GM18951 (cell line): ENCODE results near the gene GAREM2.

Experiments
- POLR2A ChIP-seq: IDR thresholded peaks from 4 replicates; pipeline ENCODE4 v1.6.1; 2011; ENCODE audit warnings: mild to moderate bottlenecking; ENCODE audit not compliant: insufficient read length, insufficient read depth; ENCODE audit errors: extremely low read depth
- in situ Hi-C: fragments of 300-500 bp; cut with MboI; formaldehyde crosslinking; loops from one replicate; pipeline ENCODE4 v1.12.0; 2022; ENCODE audit warnings: low sequenced_read_pairs, mixed read lengths, inconsistent platforms; ENCODE audit not compliant: unreplicated experiment

The GAREM2 gene

DNA sequence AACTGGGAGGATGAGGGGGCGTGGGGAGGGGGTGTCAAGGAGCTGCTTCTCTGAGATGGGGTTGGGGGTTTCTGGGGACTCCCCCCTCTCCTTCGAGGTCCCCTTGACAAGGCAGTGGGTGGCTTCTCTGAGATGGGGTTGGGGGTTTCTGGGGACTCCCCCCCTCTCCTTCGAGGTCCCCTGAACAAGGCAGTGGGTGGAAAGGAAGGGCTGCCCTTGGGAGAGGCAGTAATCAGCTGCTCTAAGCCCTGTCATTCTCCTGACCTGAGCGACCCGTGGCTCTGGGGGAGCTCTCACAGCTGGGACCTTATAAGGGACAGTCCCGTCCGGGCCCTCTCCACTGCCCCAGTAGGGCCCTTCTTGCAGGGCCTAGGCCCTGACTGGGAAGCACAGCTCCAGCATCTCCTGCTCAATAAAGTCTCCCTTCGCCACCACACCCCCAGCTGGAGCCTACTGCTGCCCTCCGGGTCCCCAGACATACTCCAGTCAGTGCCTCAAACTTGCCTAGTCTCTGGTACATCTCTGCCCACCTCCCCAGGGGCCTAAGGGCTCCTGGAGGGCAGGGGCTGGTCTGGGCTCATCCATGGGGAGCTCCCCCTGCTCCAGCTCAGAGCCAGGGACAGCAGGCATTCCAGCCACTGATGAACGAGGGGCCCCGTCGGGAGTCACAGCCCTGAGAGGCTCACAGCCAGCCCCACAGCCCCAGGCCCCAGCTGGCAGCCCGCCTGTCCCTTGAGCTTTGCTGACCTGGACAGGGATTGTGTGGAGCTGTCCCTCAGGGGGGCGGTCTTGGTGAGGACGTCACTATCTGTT, 2.8 kb downstream of the GAREM2 start:
- TF ChIP-seq POLR2A = no peak
- in situ Hi-C loops = no loop called here

DNA sequence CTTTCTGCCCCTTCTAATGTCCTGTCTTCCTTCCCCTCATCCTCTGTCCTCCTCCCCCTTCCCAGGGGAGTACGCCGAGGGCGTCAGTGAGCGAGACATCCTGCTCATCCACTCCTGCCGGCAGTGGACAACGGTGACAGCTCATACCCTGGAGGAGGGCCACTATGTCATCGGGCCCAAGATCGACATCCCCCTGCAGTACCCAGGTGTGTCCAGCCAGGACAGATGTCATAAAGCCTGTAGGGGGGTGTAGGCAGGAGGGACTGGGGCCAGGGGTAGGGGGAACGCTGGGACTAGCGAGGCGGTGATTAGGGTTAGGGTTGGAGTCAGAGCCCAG, 3.4 kb downstream of the GAREM2 start:
- in situ Hi-C loops = no loop called here

DNA sequence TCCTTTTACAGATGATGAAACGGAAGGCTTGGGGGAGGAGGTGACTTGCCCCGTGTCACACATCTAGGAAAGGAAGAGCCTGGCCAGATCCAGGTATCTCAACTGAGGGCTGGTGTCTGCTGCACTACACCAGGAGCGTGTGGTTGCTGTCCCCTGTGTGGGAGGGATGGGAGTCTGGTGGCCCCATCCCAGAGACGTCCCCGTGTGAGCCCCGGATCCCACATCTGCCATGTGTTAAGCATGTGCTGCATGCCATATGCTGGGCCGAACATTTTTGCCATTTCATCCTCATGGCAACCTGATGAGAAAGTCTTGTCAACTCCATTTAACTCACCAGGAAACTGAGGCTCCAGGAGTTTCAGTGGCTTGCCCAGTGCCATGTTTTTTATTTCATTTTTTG, 4.2 kb downstream of the GAREM2 start:
- TF ChIP-seq POLR2A = no peak
- in situ Hi-C loops = no loop called here

More for the DNA sequence above, 3.4 kb downstream of the GAREM2 start:
- no peak for TF ChIP-seq POLR2A

DNA sequence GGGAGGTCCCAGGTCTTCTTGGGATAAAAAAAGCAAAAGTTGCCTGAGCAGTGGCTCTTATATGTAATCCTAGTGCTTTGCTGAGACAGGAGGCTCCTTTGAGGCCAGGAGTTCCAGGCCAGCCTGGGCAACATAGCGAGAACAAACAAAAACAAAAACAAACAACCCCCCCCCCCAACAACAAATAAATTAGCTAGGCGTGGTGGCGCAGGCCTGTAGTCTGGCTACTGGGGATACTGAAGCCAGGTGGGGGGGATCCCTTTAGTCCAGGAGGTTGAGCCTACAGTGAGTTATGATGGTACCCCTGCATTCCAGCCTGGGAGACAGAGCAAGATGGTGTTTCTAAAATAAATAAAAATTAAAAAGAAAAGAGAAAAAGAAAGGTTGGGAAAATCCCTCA, 5.4 kb downstream of the GAREM2 start:
- in situ Hi-C loops = no loop called here
- TF ChIP-seq POLR2A = no peak

DNA sequence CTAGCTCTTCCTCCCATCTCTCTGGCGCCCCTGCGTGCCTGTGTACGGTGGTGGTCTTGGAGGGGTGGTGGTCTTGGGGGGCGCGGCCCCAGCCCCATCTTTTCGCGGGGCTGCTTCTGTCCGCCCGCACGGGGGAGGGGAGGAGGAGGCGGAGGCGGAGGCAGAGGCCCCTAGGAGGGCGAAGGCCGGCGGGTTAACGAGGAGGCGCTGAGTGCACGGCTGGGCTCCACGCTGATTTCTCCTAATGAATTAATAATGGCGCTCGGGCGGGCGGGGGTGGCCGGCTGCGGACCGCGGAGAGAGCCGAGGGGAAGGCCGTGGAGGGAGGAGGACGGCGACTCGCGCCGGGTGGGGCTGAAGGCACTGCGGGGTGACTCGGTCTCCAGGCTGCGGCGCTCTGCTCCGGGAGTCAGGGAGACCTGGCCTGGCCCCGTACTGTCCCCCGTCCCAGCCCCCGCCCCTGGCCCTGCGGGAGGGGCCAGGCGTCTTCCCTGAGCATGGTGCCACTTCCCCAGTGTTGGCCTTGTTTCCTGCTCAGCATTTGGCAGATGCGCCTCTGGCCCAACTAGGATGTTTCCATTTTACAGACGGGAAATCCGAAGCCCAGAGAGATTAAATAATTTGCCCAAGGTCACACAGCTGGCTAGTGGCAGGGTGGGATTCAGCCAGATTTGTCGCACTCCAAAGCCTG, 6.0 kb downstream of the GAREM2 start:
- TF ChIP-seq POLR2A = no peak
- in situ Hi-C loops = no loop called here

DNA sequence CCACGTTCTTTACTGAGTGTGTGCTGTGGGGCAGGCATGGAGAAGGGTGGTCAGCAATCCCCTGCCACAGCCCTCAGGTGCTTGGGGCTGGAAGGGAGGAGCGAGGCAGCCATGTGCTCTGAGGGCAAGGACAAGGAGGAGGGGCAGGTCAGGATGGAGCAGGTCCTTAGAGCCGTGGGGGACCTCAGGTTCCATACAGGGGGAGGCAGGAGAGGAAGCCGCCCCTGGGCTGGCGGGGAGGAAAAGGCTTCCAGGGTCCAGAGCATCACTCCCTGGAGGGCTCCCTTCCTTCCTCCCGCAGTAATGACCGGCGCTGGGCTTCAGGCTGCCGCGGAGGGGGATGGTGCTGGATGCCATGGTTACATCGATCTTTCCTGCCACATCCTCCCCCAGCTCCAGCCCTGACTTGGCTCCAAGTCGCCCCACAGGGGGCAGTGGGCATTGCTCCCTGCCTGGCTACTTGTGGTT, 6.6 kb downstream of the GAREM2 start:
- no peak for TF ChIP-seq POLR2A

DNA sequence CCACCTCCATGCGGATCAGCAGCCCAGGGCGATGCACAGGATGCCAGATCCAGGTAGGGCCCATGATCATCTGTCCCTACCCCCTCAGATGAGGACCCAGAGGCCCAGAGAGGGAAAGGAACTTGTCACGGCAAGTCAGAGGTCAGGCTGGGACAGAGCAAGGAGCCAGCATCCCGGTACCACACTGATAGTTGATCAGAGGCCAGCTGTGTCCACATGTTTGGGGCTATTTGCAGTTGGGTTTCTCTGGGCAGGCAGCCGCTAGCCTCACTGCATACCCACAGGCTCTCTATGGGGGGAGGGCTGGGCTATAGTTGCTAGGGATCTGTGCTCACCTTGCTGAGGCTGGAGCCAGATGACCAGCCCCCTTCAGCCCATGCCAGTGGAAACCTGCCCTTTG, 9.6 kb downstream of the GAREM2 start:
- in situ Hi-C loops = no loop called here
- TF ChIP-seq POLR2A = no peak

More for the DNA sequence above, 6.6 kb downstream of the GAREM2 start:
- in situ Hi-C loops = no loop called here

DNA sequence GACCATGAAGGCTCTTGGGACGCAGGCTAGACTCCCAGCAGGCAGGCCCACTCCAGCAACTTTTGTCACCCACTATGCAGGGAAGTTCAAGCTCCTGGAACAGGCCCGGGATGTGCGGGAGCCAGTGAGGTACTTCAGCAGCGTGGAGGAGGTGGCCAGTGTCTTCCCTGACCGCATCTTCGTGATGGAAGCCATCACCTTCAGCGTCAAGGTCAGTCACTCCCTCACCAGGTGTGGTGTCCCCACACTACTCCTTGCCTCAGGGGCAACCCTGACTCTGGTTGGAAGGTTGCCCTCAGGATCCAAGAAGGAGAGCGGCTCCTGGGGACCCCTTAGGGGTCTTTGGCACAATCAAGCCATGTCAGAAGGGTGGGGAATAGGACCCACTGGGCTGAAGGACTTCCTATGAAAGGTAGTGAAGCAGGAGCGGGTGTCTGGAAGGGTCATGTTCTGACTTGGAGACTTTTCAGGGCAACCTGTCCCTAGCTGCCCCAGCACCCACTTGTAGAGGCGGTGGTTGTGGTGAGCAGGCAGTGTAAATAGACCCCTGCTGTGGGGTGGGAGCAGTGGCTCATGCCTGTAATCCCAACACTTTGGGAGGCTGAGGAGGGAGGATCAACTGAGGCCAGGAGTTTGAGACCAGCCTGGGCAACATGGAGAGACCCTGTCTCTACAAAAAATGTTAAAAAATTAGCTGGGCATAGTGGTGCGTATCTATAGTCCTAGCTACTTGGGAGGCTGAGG, 10.2 kb downstream of the GAREM2 start:
- in situ Hi-C loops = no loop called here
- TF ChIP-seq POLR2A = no peak

DNA sequence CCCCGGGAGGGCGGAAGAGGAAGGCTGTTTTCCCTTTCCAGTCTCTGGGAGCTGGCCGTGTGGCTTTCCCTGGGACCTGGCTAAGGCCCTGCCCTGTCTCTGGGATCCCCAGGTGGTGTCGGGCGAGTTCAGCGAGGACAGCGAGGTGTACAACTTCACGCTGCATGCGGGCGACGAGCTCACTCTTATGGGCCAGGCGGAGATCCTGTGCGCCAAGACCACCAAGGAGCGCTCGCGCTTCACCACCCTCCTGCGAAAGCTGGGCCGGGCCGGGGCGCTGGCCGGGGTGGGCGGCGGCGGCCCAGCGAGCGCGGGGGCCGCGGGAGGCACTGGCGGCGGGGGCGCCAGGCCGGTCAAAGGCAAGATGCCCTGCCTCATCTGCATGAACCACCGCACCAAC, 11.2 kb downstream of the GAREM2 start:
- in situ Hi-C loops = no loop called here
- no peak for TF ChIP-seq POLR2A

DNA sequence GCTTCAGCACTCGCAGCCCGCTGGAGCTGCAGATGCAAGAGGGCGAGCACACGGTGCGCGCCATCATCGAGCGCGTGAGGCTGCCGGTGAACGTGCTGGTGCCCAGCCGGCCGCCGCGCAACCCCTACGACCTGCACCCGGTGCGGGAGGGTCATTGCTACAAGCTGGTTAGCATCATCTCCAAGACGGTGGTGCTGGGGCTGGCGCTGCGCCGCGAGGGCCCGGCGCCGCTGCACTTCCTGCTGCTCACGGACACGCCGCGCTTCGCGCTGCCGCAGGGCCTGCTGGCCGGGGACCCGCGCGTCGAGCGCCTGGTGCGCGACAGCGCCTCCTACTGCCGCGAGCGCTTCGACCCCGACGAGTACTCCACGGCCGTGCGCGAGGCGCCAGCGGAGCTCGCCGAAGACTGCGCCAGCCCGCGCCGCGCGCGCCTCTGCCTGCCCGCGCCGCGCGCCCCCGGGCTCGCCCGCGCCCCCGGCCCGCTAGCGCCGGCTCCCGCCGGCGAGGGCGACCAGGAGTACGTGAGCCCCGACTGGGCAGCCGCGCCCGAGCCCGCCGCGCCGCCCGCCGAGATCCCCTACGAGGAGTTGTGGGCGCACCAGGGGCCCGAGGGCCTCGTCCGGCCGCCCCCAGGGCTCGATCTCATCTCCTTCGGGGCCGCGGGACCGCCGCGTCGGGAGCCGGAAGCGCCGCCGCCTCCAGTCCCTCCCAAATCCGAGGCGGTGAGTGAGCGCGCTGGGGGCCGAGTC, 11.8 kb downstream of the GAREM2 start:
- in situ Hi-C loops = no loop called here
- peak; percentile 32 for TF ChIP-seq POLR2A

DNA sequence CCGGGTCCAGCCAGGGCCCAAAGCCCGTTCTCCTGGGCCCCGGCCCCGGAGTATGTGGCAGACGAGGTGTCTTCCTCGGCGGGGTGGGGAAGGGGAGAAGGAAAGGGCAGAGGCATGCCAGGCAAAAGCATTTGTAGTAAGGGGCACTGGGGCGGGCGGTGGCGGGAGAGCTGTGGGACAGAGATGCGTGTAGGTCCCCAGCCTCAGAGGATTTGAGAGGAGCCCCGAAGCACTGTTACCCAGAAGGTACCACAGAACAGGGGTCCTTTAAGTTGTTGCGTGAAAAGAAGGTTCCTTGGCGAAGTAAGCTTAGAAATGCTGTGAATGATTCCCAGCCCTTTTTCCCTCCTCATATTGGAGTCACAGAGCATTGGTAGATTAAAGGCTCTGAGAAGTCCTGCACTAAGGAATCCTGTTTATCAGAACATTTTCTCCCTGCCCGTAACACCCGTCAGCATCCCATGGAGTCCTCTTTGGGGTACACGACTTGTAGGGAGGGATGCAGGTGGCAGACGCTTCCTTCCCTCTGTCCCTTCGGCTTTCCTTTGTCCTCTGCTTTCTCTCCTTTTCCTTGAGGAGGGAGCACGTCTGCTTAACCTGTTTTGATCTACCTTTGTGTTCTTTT, 12.5 kb downstream of the GAREM2 start:
- no peak for TF ChIP-seq POLR2A
- in situ Hi-C loops = no loop called here

DNA sequence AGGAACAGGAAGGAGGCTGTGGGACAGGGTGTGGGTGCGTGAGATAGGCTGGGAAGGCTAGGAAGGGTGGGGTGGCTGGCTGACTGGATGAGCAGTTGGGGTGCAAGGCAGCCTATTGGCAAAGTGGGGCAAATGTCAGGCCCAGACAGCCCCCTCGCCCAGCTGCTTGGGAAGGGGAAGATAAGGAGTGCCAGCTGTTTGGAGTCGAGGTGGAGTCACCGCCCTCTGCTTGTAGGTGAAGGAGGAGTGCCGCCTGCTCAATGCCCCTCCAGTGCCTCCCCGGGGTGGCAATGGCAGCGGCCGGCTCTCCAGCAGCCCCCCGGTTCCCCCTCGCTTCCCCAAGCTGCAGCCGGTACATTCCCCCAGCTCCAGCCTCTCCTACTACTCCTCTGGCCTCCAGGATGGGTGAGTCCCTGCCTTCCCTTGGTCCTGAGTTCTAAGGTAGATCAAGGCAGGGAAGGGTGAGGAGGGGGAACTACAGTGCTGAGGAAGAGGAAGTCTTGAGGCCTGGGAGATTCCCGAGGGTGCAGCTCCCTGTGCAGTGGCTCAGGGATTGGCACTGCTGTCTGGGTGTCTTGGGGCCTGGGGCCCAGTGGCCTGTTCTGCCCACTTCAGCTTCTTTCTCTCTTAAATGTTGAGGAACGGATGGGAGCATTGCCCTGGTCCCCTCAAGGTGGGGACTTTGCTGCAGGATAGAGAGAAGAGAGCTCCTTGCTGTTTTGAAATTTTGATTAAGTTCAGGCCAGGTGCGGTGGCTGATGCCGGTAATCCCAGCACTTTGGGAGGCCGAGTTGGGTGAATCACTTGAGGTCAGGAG, 13.3 kb downstream of the GAREM2 start:
- no peak for TF ChIP-seq POLR2A
- in situ Hi-C loops = no loop called here

DNA sequence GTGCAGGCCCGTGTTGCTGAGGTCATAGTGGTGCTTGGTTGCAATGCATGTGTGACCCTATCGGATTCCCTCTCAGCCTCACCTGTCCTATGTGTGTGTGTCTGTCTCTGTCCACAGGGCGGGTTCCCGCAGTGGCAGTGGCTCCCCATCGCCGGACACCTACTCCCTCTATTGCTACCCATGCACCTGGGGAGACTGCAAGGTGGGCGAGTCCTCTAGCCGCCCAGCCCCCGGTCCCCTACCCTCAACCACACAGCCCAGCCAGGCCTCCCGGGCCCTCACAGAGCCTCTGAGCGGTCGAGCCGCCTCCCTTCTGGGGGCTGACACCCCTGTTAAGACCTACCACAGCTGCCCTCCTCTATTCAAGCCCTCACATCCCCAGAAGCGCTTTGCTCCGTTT, 14.2 kb downstream of the GAREM2 start:
- in situ Hi-C loops = no loop called here
- TF ChIP-seq POLR2A = no peak
